CD4-positive, CD25-positive, alpha-beta regulatory T cell (primary cell): ENCODE data around the gene KRTAP4-6. TPM values are rescaled to one million over a fixed set of nuclear protein-coding genes. Genes with fewer than 3 reads are reported as not detected.
"Not testable (repeated sequence)": the region's sequence is repeated elsewhere in the genome, so short reads cannot be mapped to it uniquely, and the experiment has no call there.

Experiments
- ATAC-seq, 2 donors: fragments of 150-1000 bp; cut with Tn5 transposase; one replicate each; pipeline ENCODE4 v1.10.0; 2021; ENCODE audit warnings: low read depth in 2 of 2, moderate number of reproducible peaks in 2 of 2, moderate library complexity in 1 of 2
- DNase-seq, 3 donors: peaks; one replicate each; pipeline versions ENCODE4 v3.0.0 to v3.0.0-alpha.2; 2012 to 2022; ENCODE audit warnings: mixed read lengths in 1 of 3
- H3K27ac ChIP-seq: one replicate; pipeline ENCODE4 v1.7.0; 2013; ENCODE audit warnings: mild to moderate bottlenecking, low read length; ENCODE audit not compliant: insufficient read depth, poor library complexity, severe bottlenecking
- H3K27me3 ChIP-seq: one replicate; pipeline ENCODE4 v1.7.0; 2013; ENCODE audit warnings: low read length; ENCODE audit not compliant: control insufficient read depth, insufficient read depth
- H3K36me3 ChIP-seq: one replicate; pipeline ENCODE4 v1.7.0; 2013; ENCODE audit warnings: mild to moderate bottlenecking, low read length, moderate library complexity; ENCODE audit not compliant: control insufficient read depth, insufficient read depth
- H3K4me1 ChIP-seq: 2 replicates; pipeline ENCODE4 v1.7.0; 2013; ENCODE audit warnings: mild to moderate bottlenecking, low read length; ENCODE audit not compliant: insufficient read depth, control insufficient read depth, poor library complexity, severe bottlenecking
- H3K4me3 ChIP-seq: one replicate; pipeline ENCODE4 v1.7.0; 2013; ENCODE audit warnings: low read depth, mild to moderate bottlenecking, low read length, moderate library complexity
- H3K9me3 ChIP-seq, 2 experiments: 1 replicate in 1 of 2; 2 replicates in 1 of 2; pipeline ENCODE4 v1.7.0; 2013; ENCODE audit warnings: low read length in 2 of 2, mild to moderate bottlenecking in 1 of 2, moderate library complexity in 1 of 2; ENCODE audit not compliant: control insufficient read depth in 2 of 2
- H3K27ac Mint-ChIP-seq, 3 donors: one replicate each; pipeline ENCODE4 v1.8.0; 2020 to 2022; ENCODE audit warnings: mild to moderate bottlenecking in 3 of 3, mixed read lengths in 3 of 3, moderate library complexity in 2 of 3
- H3K27me3 Mint-ChIP-seq: one replicate; pipeline ENCODE4 v1.8.0; 2022; ENCODE audit warnings: mild to moderate bottlenecking, mixed read lengths
- H3K36me3 Mint-ChIP-seq: one replicate; pipeline ENCODE4 v1.8.0; 2020; ENCODE audit warnings: mixed read lengths
- H3K4me1 Mint-ChIP-seq, 4 donors: one replicate each; pipeline ENCODE4 v1.8.0; 2020 to 2022; ENCODE audit warnings: mixed read lengths in 4 of 4, mild to moderate bottlenecking in 1 of 4
- H3K4me3 Mint-ChIP-seq, 4 donors: one replicate each; pipeline ENCODE4 v1.8.0; 2020 to 2022; ENCODE audit warnings: mild to moderate bottlenecking in 4 of 4, mixed read lengths in 4 of 4, moderate library complexity in 3 of 4
- H3K9me3 Mint-ChIP-seq, 7 donors: one replicate each; pipeline ENCODE4 v1.8.0; 2020 to 2022; ENCODE audit warnings: mixed read lengths in 7 of 7, mild to moderate bottlenecking in 3 of 7, moderate library complexity in 2 of 7
- polyA plus RNA-seq, 4 donors: library from polyadenylated mRNA; unstranded; fragments of 300-500 nt; fragmentation: Illumina TruSeq; gene quantifications; one replicate each; pipeline ENCODE4 v1.2.3, GENCODE V29; 2021
- total RNA-seq: library from RNA; stranded (reverse); gene quantifications from one replicate; pipeline ENCODE4 v1.2.3, GENCODE V29; 2022

The KRTAP4-6 gene
- total and polyA plus RNA-seq, 5 donors from 2014 or later, result not detected

- DNase-seq, result no peak
- H3K36me3 Mint-ChIP-seq, result no peaks in the 10 kb centered on the region
- Histone ChIP-seq H3K36me3 (no peaks in the 10 kb centered on the region), H3K27me3 (peaks cover 22% of the 10 kb centered on the region), H3K9me3 (no peaks in the 10 kb centered on the region), H3K4me1 (no peaks in the 10 kb centered on the region), H3K27ac (no peak overlapping the region), H3K4me3 (no peak overlapping the region)
- H3K9me3 Mint-ChIP-seq, result no peaks in the 10 kb centered on the region
- H3K4me1 Mint-ChIP-seq, result no peaks in the 10 kb centered on the region
- peaks cover 20% of the 10 kb centered on the region for H3K27me3 Mint-ChIP-seq
- H3K4me3 Mint-ChIP-seq, result no peak overlapping the region
- ATAC-seq, result no peak
- H3K27ac Mint-ChIP-seq, result no peak overlapping the region
Observed at GRCh38 chr17:41153856-41154255, 13.5 kb upstream of the KRTAP4-6 start.

DNA sequence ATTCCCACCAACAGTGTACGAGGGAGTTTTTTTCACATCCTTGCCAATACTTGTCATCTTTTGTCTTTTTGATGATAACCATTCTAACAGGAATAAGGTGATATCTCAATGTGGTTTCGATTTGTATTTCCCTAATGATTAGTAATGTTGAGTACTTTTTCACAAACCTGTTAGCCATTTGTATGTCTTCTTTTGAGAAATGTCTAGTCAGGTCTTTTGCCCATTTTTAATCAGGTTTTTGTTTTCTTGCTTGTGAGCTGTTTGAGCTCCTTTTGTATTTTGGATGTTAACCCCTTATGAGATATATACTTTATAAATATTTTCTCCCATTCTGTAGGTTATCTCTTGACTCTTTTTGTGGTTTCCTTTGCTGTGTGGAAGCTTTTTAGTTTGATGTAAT lies 11.2 kb upstream of the KRTAP4-6 start:
- Histone ChIP-seq H3K9me3 (no peaks in the 10 kb centered on the region), H3K4me1 (no peaks in the 10 kb centered on the region), H3K27me3 (peaks cover 12% of the 10 kb centered on the region), H3K36me3 (no peaks in the 10 kb centered on the region), H3K27ac (no peak overlapping the region), H3K4me3 (no peak overlapping the region)
- no peak for DNase-seq
- Mint-ChIP-seq H3K27ac (no peak overlapping the region), H3K4me3 (no peak overlapping the region), H3K36me3 (no peaks in the 10 kb centered on the region), H3K4me1 (peaks cover 0 to 2% (median 0%) of the 10 kb centered on the region in 4 donors), H3K27me3 (peaks cover 24% of the 10 kb centered on the region), H3K9me3 (no peaks in the 10 kb centered on the region)
- ATAC-seq, result no peak

DNA sequence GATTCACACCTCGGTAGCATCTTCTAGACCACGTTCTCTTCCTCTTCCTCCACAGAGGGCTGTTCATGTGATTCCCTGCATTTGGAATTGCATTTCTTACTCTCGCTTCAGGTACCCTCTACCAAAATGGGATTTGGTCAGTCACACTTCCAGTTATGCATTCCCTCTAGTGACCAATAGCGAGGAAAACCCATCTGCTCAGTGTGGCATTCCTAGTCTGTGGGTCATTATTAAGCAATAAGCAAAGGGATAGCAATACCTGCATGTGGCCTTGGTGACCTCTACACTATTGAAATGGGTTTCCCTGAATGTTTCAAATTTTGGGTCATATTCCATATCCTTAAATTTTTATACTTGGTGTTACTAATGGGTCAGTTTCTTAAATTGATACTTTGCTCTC lies 9.7 kb upstream of the KRTAP4-6 start:
- Histone ChIP-seq H3K9me3 (no peaks in the 10 kb centered on the region), H3K36me3 (no peaks in the 10 kb centered on the region), H3K4me3 (no peak overlapping the region), H3K27me3 (peaks cover 8% of the 10 kb centered on the region), H3K4me1 (no peaks in the 10 kb centered on the region), H3K27ac (no peak overlapping the region)
- Mint-ChIP-seq H3K27ac (no peak overlapping the region), H3K4me1 (peaks cover 0 to 2% (median 0%) of the 10 kb centered on the region in 4 donors), H3K36me3 (no peaks in the 10 kb centered on the region), H3K27me3 (peaks cover 18% of the 10 kb centered on the region), H3K9me3 (peaks cover 0 to 3% (median 0%) of the 10 kb centered on the region in 7 donors), H3K4me3 (no peak overlapping the region)
- ATAC-seq, result no peak
- no peak for DNase-seq

GRCh38 chr17:41149652-41149985 lies 9.3 kb upstream of the KRTAP4-6 start, which contains the start of gene KRTAP4-5:
TSS of gene KRTAP4-5 (minus strand) at chr17:41149825. CDS start at chr17:41149767, 58 bp downstream.
- H3K27ac Mint-ChIP-seq, result peak within 1 kb of the TSS in 1 of 3 donors; percentile 27
- no peak for ATAC-seq

DNA sequence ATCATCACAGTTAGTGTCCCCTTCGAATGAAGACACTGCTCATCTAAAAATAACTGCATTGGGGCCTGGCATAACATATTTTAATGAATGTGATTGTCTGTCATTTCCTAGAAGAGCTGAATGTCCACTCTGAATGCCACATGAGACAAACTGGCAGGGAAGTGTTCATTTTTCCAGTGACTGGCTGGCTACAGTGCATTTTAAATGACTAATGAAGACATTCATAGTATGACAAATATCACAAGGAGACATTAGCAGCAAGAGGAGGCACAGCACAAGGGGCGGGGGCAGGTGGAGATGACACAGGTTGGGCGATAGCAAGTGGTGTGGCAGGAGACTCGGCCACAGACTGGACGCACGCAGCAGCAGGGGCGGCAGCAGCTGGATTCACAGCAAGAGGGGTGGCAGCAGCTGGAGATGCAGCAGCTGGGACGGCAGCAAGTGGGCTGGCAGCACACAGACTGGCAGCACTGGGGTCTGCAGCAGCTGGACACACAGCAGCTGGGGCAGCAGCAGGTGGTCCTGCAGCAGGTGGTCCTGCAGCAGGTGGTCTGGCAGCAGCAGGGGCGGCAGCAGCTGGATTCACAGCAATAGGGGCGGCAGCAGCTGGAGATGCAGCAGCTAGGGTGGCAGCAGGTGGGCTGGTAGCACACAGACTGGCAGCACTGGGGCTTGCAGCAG lies 8.8 kb upstream of the KRTAP4-6 start:
- H3K36me3 Mint-ChIP-seq, result not testable (repeated sequence)
- peaks cover 18% of the 10 kb centered on the region for H3K27me3 Mint-ChIP-seq

More at GRCh38 chr17:41149652-41149985, 9.3 kb upstream of the KRTAP4-6 start, which contains the start of gene KRTAP4-5:
- H3K27me3 ChIP-seq, result peaks cover 6% of the 10 kb centered on the region
- H3K27ac ChIP-seq, result no peak within 1 kb of the TSS
- no peak within 1 kb of the TSS for H3K4me3 ChIP-seq
- no peak within 1 kb of the TSS for H3K4me3 Mint-ChIP-seq
- H3K27me3 Mint-ChIP-seq, result peaks cover 20% of the 10 kb centered on the region
- H3K4me1 Mint-ChIP-seq, result peaks cover 0 to 2% (median 0%) of the 10 kb centered on the region in 4 donors
- DNase-seq, result no peak
- H3K36me3 ChIP-seq, result no peaks in the 10 kb centered on the region
- peaks cover 0 to 4% (median 0%) of the 10 kb centered on the region in 7 donors for H3K9me3 Mint-ChIP-seq
- H3K9me3 ChIP-seq, result no peaks in the 10 kb centered on the region
- no peaks in the 10 kb centered on the region for H3K4me1 ChIP-seq
- no peaks in the 10 kb centered on the region for H3K36me3 Mint-ChIP-seq

DNA sequence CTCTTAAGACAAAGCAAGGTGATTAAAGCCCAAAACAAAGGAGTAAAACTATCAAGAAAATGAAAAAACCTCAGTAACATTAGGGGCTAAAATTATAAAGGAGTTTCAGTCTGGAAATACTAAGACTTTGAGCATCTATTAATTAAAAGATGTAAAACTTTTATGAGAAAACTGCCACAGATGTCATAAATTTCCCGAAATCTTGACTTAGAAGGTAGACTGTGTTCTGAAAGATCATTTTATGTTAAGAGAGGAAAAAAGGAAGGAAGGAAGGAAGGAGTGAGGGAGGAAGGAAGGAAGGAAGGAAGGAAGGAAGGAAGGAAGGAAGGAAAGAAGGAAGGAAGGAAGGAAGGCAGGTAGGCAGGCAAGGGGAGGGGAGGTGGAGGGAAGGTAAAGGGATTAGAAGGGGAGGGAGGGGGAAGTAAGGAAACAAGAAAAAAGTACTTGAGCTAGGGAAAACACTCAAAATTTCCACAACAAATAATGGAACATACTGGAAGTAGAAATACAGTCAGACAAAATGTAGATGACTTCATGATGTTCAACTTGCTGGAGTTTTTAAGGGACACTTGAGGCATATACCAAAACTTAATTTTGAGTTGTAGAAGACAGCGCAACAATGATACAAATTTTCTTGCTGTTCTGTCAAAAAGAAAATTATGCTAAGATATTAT lies 7.3 kb upstream of the KRTAP4-6 start:
- H3K27ac Mint-ChIP-seq, result no peak overlapping the region

More for the DNA sequence above, 8.8 kb upstream of the KRTAP4-6 start:
- not testable (repeated sequence) for H3K4me1 ChIP-seq, H3K4me3 Mint-ChIP-seq, H3K27ac ChIP-seq, H3K9me3 ChIP-seq, H3K4me1 Mint-ChIP-seq, DNase-seq, H3K27me3 ChIP-seq, H3K9me3 Mint-ChIP-seq, H3K4me3 ChIP-seq, H3K36me3 ChIP-seq, ATAC-seq
- peak overlapping the region in 1 of 3 donors; percentile 27 for H3K27ac Mint-ChIP-seq

GRCh38 chr17:41145261-41145660 lies 4.9 kb upstream of the KRTAP4-6 start:
- DNase-seq (no peak), ATAC-seq (no peak)
- peaks cover 0 to 2% (median 0%) of the 10 kb centered on the region in 4 donors for H3K4me1 Mint-ChIP-seq
- H3K27ac ChIP-seq, result no peak overlapping the region
- no peaks in the 10 kb centered on the region for H3K36me3 Mint-ChIP-seq
- H3K4me3 Mint-ChIP-seq, result no peak overlapping the region
- H3K27ac Mint-ChIP-seq, result peak overlapping the region in 1 of 3 donors; percentile 43
- H3K9me3 ChIP-seq, result peaks cover 9 to 12% of the 10 kb centered on the region in 2 experiments
- H3K4me3 ChIP-seq, result no peak overlapping the region
- peaks cover 6% of the 10 kb centered on the region for H3K27me3 ChIP-seq
- H3K4me1 ChIP-seq, result no peaks in the 10 kb centered on the region
- peaks cover 3 to 26% (median 12%) of the 10 kb centered on the region in 7 donors for H3K9me3 Mint-ChIP-seq
- H3K27me3 Mint-ChIP-seq, result peaks cover 11% of the 10 kb centered on the region
- no peaks in the 10 kb centered on the region for H3K36me3 ChIP-seq

More for the DNA sequence above, 7.3 kb upstream of the KRTAP4-6 start:
- Mint-ChIP-seq H3K27me3 (peaks cover 11% of the 10 kb centered on the region), H3K4me1 (peaks cover 0 to 2% (median 0%) of the 10 kb centered on the region in 4 donors), H3K36me3 (no peaks in the 10 kb centered on the region), H3K4me3 (no peak overlapping the region), H3K9me3 (peaks cover 3 to 15% (median 7%) of the 10 kb centered on the region in 7 donors)
- Histone ChIP-seq H3K36me3 (no peaks in the 10 kb centered on the region), H3K27me3 (peaks cover 4% of the 10 kb centered on the region), H3K4me1 (no peaks in the 10 kb centered on the region), H3K27ac (no peak overlapping the region), H3K9me3 (peaks cover 7 to 9% of the 10 kb centered on the region in 2 experiments), H3K4me3 (no peak overlapping the region)
- DNase-seq (no peak), ATAC-seq (no peak)
